Measurements from ENCODE around the gene DCTN2.

DCTN2 gene

GRCh38 chr12:57485695-57486094 is 61.3 kb downstream of the DCTN2 start:
- no peak for DNase-seq

GRCh38 chr12:57483466-57483865 is 63.5 kb downstream of the DCTN2 start:
- DNase-seq = no peak

- no peak for DNase-seq
Observed at GRCh38 chr12:57481671-57482070, 65.3 kb downstream of the DCTN2 start.
